Body of pancreas (tissue), 4 donors: Measurements from ENCODE around the gene PHACTR3.
A peak's percentile ranks its signal among the peaks of the same experiment; 100 is the strongest.

ENCODE experiments used
- CTCF ChIP-seq, 7 experiments: fragments of 450-650 bp in 4 of 7; fragments of 200-600 bp in 3 of 7; sonication (generic) in 3 of 7; IDR thresholded peaks; one replicate each; pipeline ENCODE4 v1.5.1; 2016 to 2019; ENCODE audit warnings: antibody characterized with exemption in 7 of 7
- POLR2A ChIP-seq, 3 donors: fragments of 450-650 bp; IDR thresholded peaks; one replicate each; pipeline ENCODE4 v1.6.1; 2016; ENCODE audit warnings: antibody characterized with exemption in 3 of 3, mild to moderate bottlenecking in 2 of 3

DNA sequence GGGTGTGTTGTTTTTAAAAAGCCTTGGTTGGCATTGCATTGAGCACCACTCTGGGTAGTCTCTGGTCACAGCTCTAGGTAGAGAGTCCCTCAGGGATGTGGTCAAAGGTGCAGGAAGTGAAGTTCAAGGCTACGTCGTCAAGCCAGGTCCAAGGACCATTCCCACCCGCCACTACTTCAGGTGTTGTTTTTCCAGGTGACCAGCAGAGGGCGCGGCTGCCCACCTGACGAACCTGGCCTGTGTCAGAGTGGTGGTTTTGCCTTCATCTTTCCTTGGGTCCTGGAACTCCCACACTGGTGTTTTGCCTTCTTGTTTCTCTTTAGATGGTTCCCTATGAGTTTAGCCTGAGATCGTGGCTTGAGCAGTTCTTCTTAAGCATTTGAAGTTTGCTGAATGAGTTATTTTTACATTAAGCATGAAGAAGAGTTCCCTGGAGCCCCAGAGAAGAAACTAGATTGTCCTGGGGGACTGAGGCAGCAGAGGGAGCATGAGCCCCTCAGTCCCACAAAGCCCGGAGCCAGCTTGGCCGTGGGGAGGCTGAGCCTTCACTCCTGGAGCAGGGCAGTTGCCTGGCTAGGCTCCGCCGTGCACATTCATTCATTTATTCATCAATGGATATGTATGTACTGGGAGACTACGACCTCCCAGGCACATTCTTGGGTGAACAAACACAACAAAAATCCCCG is 5.6 kb upstream of the PHACTR3 start:
- TF ChIP-seq POLR2A (IDR thresholded peaks at IDR 0.05) (no peak), CTCF (IDR thresholded peaks at IDR 0.05) (peak; percentile 45 to 69 (median 65))
